Ovary (tissue), 3 donors: ENCODE data around the gene KIF26B.

Source experiments
- CTCF ChIP-seq, 3 donors: fragments of 450-650 bp in 2 of 3; fragments of 200-600 bp in 1 of 3; IDR thresholded peaks; one replicate each; pipeline versions ENCODE4 v1.5.1 to v1.8.0; 2016 to 2022; ENCODE audit warnings: antibody characterized with exemption in 3 of 3, mild to moderate bottlenecking in 1 of 3
- EP300 ChIP-seq: sonication (generic); formaldehyde crosslinking; IDR thresholded peaks from one replicate; pipeline ENCODE4 v1.6.1; 2017; ENCODE audit warnings: antibody characterized with exemption
- POLR2A ChIP-seq: fragments of 450-650 bp; IDR thresholded peaks from one replicate; pipeline ENCODE4 v1.6.1; 2017; ENCODE audit warnings: antibody characterized with exemption, mild to moderate bottlenecking, moderate library complexity
- donor health status: DM: no; HTN: no; CAD: no.

DNA sequence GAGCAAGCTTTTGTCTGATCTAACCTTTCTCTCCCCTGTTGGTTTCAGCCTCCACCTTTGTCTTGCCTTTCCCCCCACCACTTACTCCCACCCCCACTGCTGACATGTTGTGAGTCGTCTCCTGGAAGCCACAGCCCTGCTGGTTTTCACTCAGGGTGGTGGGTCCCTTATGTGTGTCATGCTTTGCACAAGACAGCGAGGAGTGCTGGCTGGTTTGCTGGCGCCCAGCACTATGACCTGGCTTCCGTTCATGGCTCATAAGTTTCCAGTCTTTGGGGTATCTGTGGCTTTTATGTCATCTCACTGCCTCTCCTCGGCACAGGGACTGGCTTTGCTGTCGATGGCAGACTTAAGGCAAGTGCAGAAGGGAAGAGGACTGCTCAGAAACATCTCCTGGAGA is 177.7 kb downstream of the KIF26B start:
- TF ChIP-seq CTCF (IDR thresholded peaks at IDR 0.05) (no peak), POLR2A (no peak), EP300 (no peak)
